HCT116 (cell line): ENCODE results near the gene ZNF516. TPM values are rescaled to one million over a fixed set of nuclear protein-coding genes. Genes with fewer than 3 reads are reported as not detected.

Experiments
- ATAC-seq: fragments of 200-7000 bp; cut with Tn5 transposase; 2 replicates; pipeline ENCODE4 v1.9.1; 2020; ENCODE audit warnings: mild to moderate bottlenecking, moderate library complexity
- BruUV-seq: library from RNA; stranded (reverse); fragments of 400-500 nt; replicated peaks from 2 replicates; lab custom pipeline; 2021; lab: Mats Ljungman, UMichigan
- CTCF ChIA-PET: fragments of 300-600 bp; sonication (Branson Sonifier 250); formaldehyde crosslinking; loops from one replicate; lab custom pipeline; 2021; ENCODE audit warnings: antibody characterized with exemption; lab: Charles Lee
- POLR2A ChIA-PET: fragments of 300-600, 350-600 bp; sonication (Branson Sonifier 250); formaldehyde crosslinking; loops from one replicate; lab custom pipeline; 2021; ENCODE audit warnings: antibody characterized with exemption; lab: Charles Lee
- RAD21 ChIA-PET, 2 experiments: fragments of 300-600 bp; sonication (Branson Sonifier 250); formaldehyde crosslinking; loops; one replicate each; lab custom pipeline; 2023; ENCODE audit warnings: low total read pairs in 2 of 2; ENCODE audit not compliant: uncharacterized antibody in 2 of 2, unreplicated experiment in 2 of 2, low non-redundant PET in 1 of 2; lab: Charles Lee
- DNase-seq: peaks from one replicate; pipeline ENCODE4 v3.0.0-alpha.2; 2010; ENCODE audit warnings: low read depth, low spot score
- H2AFZ ChIP-seq: fragments of 200-600 bp; shearing (Covaris generic), sonication (generic); 2 replicates; pipeline ENCODE4 v1.6.1; 2017; ENCODE audit warnings: low read depth, mixed run types, mixed read lengths, antibody characterized with exemption, low read length; ENCODE audit not compliant: poor library complexity, severe bottlenecking
- H3K27ac ChIP-seq: 2 replicates; pipeline ENCODE4 v1.5.1; 2012; ENCODE audit warnings: low read depth, low read length
- H3K27me3 ChIP-seq: fragments of 200-600 bp; sonication (generic); 2 replicates; pipeline ENCODE4 v1.6.1; 2016; ENCODE audit warnings: mixed run types, low read length, mixed read lengths; ENCODE audit not compliant: insufficient read depth
- H3K36me3 ChIP-seq, 2 experiments: fragments of 200-500 bp in 1 of 2; fragments of 200-600 bp in 1 of 2; sonication (Bioruptor generic) in 1 of 2; sonication (generic) in 1 of 2; 2 replicates each; pipeline versions ENCODE4 v1.5.1 to v1.6.1; 2014 to 2016; ENCODE audit warnings: low read length in 2 of 2, inconsistent platforms in 1 of 2, mixed read lengths in 1 of 2, mixed run types in 1 of 2; ENCODE audit not compliant: insufficient read depth in 2 of 2, control insufficient read depth in 1 of 2
- H3K4me1 ChIP-seq, 2 experiments: fragments of 200-600 bp in 1 of 2; sonication (generic) in 1 of 2; 2 replicates each; pipeline versions ENCODE4 v1.5.1 to v1.6.1; 2012 to 2017; ENCODE audit warnings: low read length in 2 of 2, inconsistent platforms in 1 of 2, mild to moderate bottlenecking in 1 of 2, mixed read lengths in 1 of 2, mixed run types in 1 of 2, moderate library complexity in 1 of 2; ENCODE audit not compliant: insufficient read depth in 2 of 2, control insufficient read depth in 1 of 2
- H3K4me2 ChIP-seq: fragments of 200-600 bp; sonication (generic); 2 replicates; pipeline ENCODE4 v1.6.1; 2017; ENCODE audit warnings: mixed run types, low read length, mixed read lengths
- H3K4me3 ChIP-seq, 2 experiments: fragments of 200-600 bp in 1 of 2; sonication (generic) in 1 of 2; replicated peaks in 1 of 2; 2 replicates each; pipeline ENCODE4 v1.5.1; 2011 to 2016; ENCODE audit warnings: low read length in 2 of 2, control low read depth in 1 of 2, low read depth in 1 of 2, mild to moderate bottlenecking in 1 of 2, mixed read lengths in 1 of 2, mixed run types in 1 of 2
- H3K79me2 ChIP-seq: fragments of 200-600 bp; sonication (generic); 2 replicates; pipeline ENCODE4 v1.6.1; 2017; ENCODE audit warnings: mild to moderate bottlenecking, mixed run types, low read length, moderate library complexity, mixed read lengths; ENCODE audit not compliant: insufficient read depth
- H3K9ac ChIP-seq: fragments of 200-600 bp; sonication (generic); 2 replicates; pipeline ENCODE4 v1.6.1; 2016; ENCODE audit warnings: low read length, mixed read lengths
- H3K9me2 ChIP-seq: fragments of 200-600 bp; sonication (generic), shearing (Covaris generic); 2 replicates; pipeline ENCODE4 v1.6.1; 2017; ENCODE audit warnings: mixed run types, mild to moderate bottlenecking, moderate library complexity; ENCODE audit not compliant: insufficient read depth
- H3K9me3 ChIP-seq, 2 experiments: fragments of 200-500 bp in 1 of 2; fragments of 200-600 bp in 1 of 2; sonication (Bioruptor generic) in 1 of 2; sonication (generic) in 1 of 2; 2 replicates each; pipeline ENCODE4 v1.6.1; 2014 to 2017; ENCODE audit warnings: low read length in 2 of 2, mixed read lengths in 2 of 2, inconsistent platforms in 1 of 2, low read depth in 1 of 2, mild to moderate bottlenecking in 1 of 2, mixed run types in 1 of 2, moderate library complexity in 1 of 2; ENCODE audit not compliant: control insufficient read depth in 1 of 2, insufficient read depth in 1 of 2
- H4K20me1 ChIP-seq: fragments of 200-600 bp; sonication (generic), shearing (Covaris generic); 2 replicates; pipeline ENCODE4 v1.6.1; 2017; ENCODE audit warnings: mixed run types, mild to moderate bottlenecking, moderate library complexity; ENCODE audit not compliant: insufficient read depth
- CBX3 ChIP-seq: IDR thresholded peaks from 2 replicates; pipeline ENCODE4 v1.6.1; 2012; ENCODE audit warnings: low read depth
- CEBPB ChIP-seq: IDR thresholded peaks from 2 replicates; pipeline ENCODE4 v1.6.1; 2012; ENCODE audit warnings: low read depth
- EGR1 ChIP-seq: IDR thresholded peaks from 2 replicates; pipeline ENCODE4 v1.6.1; 2012; ENCODE audit warnings: low read depth
- ELF1 ChIP-seq: IDR thresholded peaks from 2 replicates; pipeline ENCODE4 v1.6.1; 2012; ENCODE audit warnings: low read depth, borderline replicate concordance
- EZH2phosphoT487 ChIP-seq: fragments of 200-600 bp; IDR thresholded peaks from 2 replicates; pipeline ENCODE4 v1.6.1; 2018; ENCODE audit warnings: antibody characterized with exemption, borderline replicate concordance
- FOSL1 ChIP-seq: IDR thresholded peaks from 2 replicates; pipeline ENCODE4 v1.6.1; 2012; ENCODE audit warnings: low read depth
- JUND ChIP-seq: IDR thresholded peaks from 2 replicates; pipeline ENCODE4 v1.6.1; 2012
- POLR2A ChIP-seq: IDR thresholded peaks from 2 replicates; pipeline ENCODE4 v1.7.0; 2011; ENCODE audit warnings: borderline replicate concordance; ENCODE audit not compliant: insufficient read depth, insufficient read length; ENCODE audit errors: extremely low read depth
- POLR2AphosphoS5 ChIP-seq: IDR thresholded peaks from 2 replicates; pipeline ENCODE4 v1.6.1; 2011; ENCODE audit warnings: mild to moderate bottlenecking, low read depth, low read length, moderate library complexity
- RAD21 ChIP-seq: IDR thresholded peaks from 2 replicates; pipeline ENCODE4 v1.6.1; 2012; ENCODE audit warnings: low read depth, mild to moderate bottlenecking
- SP1 ChIP-seq: IDR thresholded peaks from 2 replicates; pipeline ENCODE4 v1.6.1; 2012; ENCODE audit warnings: low read depth
- SRF ChIP-seq: IDR thresholded peaks from 2 replicates; pipeline ENCODE4 v1.6.1; 2012; ENCODE audit warnings: low read depth
- TCF7L2 ChIP-seq: IDR thresholded peaks from 2 replicates; pipeline ENCODE4 v1.7.0; 2011; ENCODE audit warnings: borderline replicate concordance, inconsistent platforms; ENCODE audit not compliant: insufficient read depth, insufficient read length; ENCODE audit errors: extremely low read depth
- ZFX ChIP-seq: fragments of 450-650 bp; IDR thresholded peaks from 2 replicates; pipeline ENCODE4 v1.6.1; 2017
- intact Hi-C: fragments of 100-400 bp; cut with micrococcal nuclease; formaldehyde crosslinking; loops from 2 replicates; pipeline ENCODE4 v1.10.0; 2022
- total RNA-seq: library from RNA; stranded (reverse); gene quantifications from one replicate; pipeline ENCODE4 v1.2.1, GENCODE V29; 2021; ENCODE audit not compliant: unreplicated experiment
- TF ChIP-seq, protein P1 (sequence below): IDR thresholded peaks from 2 replicates; pipeline ENCODE4 v1.6.1; 2012; ENCODE audit warnings: low read depth
- TF ChIP-seq, protein P2 (sequence below): IDR thresholded peaks from 2 replicates; pipeline ENCODE4 v1.6.1; 2012

Gene ZNF516
- total RNA-seq, 1 experiment from 2014 or later, result 32.0 TPM

DNA sequence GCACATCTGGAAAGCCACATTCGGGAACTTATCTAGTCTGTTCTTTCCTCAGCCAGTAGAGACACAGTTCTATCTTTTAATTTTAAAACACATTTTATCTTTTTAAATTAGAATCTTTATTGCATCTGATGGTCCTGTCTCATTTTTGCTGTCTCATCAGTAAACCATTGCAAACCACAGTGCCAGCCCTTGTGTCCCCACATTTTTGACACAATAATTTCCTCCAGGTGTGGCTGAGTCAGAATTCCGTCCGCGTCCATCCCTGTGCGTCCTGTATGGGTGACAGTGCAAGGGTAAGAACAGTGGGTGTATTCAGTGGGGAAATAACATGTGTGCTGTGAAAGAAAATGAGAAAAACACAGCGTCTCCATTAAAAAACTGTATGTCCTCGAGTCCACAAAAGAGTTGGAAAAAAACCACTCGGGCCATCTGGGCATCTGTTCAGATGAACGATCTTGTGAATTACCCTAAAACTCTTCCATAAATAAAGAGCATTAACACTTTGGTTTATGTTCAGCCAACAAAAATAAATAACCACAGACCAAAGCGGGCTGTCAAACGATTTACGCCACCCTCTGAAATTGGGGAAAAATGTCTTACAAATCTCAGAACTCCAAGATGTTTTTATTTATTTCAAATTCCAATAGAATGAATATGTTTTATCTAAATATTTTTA, 137.3 kb downstream of the ZNF516 start:
- no peak for TF ChIP-seq POLR2A
- TF ChIP-seq TCF7L2, result no peak
- TF ChIP-seq ELF1, result no peak
- TF ChIP-seq EZH2phosphoT487, result no peak
- no peak for TF ChIP-seq FOSL1
- Histone ChIP-seq H3K4me3 (no peak overlapping the region), H3K27me3 (no peaks in the 10 kb centered on the region), H2AFZ (no peak overlapping the region), H3K9ac (no peak overlapping the region), H3K9me2 (no peaks in the 10 kb centered on the region), H3K27ac (no peak overlapping the region), H3K4me1 (no peaks in the 10 kb centered on the region), H3K9me3 (peaks cover 0 to 5% of the 10 kb centered on the region in 2 experiments; a peak in 1 of 4 replicates), H3K79me2 (no peaks in the 10 kb centered on the region), H3K36me3 (peaks cover 3 to 4% of the 10 kb centered on the region in 2 experiments; a peak in 1 of 4 replicates), H4K20me1 (no peaks in the 10 kb centered on the region), H3K4me2 (no peak overlapping the region)
- ATAC-seq, result no peak
- ChIA-PET CTCF (no interaction called here), POLR2A (no interaction called here), RAD21 (no interaction called here)
- intact Hi-C loops, result no loop called here
- no TSS peak for BruUV-seq
- DNase-seq, result no peak

DNA sequence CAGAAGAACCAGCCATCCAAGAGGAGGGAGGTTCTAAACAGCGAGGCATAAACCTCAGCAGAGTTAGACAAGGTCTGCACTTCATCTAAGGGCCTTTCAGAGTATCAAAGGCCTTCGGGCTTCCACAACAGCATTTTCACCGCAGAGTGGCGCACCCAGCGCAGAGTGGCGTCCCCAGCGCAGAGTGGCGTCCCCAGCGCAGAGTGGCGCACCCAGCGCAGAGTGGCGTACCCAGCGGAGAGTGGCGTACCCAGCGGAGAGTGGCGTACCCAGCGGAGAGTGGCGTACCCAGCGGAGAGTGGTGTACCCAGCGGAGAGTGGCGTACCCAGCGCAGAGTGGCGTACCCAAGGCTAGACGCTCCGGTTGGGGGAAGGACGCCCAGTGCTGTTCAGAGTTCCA, 137.9 kb downstream of the ZNF516 start:
- Histone ChIP-seq H3K9ac (no peak overlapping the region), H3K9me2 (no peaks in the 10 kb centered on the region), H3K27ac (no peak overlapping the region), H3K4me2 (no peak overlapping the region), H3K27me3 (no peaks in the 10 kb centered on the region), H3K4me3 (no peak overlapping the region), H3K79me2 (no peaks in the 10 kb centered on the region), H3K9me3 (peaks cover 0 to 5% of the 10 kb centered on the region in 2 experiments; a peak in 1 of 4 replicates), H3K36me3 (peaks cover 2 to 3% of the 10 kb centered on the region in 2 experiments; a peak in 1 of 4 replicates), H3K4me1 (no peaks in the 10 kb centered on the region), H4K20me1 (no peaks in the 10 kb centered on the region), H2AFZ (no peak overlapping the region)
- no TSS peak for BruUV-seq
- DNase-seq (no peak), ATAC-seq (no peak)
- POLR2A ChIA-PET, result no interaction called here
- intact Hi-C loops, result no loop called here
- RAD21 ChIA-PET, result no interaction called here
- CTCF ChIA-PET, result no interaction called here
- TF ChIP-seq ZFX (no peak), CBX3 (no peak), FOSL1 (no peak), POLR2AphosphoS5 (no peak), CEBPB (no peak), ELF1 (no peak), RAD21 (no peak), SP1 (no peak), SRF (no peak), POLR2A (no peak), EGR1 (no peak), JUND (no peak), EZH2phosphoT487 (no peak)
- TF ChIP-seq, protein P1, sequence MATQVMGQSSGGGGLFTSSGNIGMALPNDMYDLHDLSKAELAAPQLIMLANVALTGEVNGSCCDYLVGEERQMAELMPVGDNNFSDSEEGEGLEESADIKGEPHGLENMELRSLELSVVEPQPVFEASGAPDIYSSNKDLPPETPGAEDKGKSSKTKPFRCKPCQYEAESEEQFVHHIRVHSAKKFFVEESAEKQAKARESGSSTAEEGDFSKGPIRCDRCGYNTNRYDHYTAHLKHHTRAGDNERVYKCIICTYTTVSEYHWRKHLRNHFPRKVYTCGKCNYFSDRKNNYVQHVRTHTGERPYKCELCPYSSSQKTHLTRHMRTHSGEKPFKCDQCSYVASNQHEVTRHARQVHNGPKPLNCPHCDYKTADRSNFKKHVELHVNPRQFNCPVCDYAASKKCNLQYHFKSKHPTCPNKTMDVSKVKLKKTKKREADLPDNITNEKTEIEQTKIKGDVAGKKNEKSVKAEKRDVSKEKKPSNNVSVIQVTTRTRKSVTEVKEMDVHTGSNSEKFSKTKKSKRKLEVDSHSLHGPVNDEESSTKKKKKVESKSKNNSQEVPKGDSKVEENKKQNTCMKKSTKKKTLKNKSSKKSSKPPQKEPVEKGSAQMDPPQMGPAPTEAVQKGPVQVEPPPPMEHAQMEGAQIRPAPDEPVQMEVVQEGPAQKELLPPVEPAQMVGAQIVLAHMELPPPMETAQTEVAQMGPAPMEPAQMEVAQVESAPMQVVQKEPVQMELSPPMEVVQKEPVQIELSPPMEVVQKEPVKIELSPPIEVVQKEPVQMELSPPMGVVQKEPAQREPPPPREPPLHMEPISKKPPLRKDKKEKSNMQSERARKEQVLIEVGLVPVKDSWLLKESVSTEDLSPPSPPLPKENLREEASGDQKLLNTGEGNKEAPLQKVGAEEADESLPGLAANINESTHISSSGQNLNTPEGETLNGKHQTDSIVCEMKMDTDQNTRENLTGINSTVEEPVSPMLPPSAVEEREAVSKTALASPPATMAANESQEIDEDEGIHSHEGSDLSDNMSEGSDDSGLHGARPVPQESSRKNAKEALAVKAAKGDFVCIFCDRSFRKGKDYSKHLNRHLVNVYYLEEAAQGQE, result no peak
- TF ChIP-seq, protein P2, sequence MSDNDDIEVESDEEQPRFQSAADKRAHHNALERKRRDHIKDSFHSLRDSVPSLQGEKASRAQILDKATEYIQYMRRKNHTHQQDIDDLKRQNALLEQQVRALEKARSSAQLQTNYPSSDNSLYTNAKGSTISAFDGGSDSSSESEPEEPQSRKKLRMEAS, result no peak
